Measurements from ENCODE around the gene ANKRD33B. TPM values are rescaled to one million over a fixed set of nuclear protein-coding genes. Genes with fewer than 3 reads are reported as not detected.

The ANKRD33B gene
- total RNA-seq, 1 experiment from 2014 or later = 0.75 TPM

DNA sequence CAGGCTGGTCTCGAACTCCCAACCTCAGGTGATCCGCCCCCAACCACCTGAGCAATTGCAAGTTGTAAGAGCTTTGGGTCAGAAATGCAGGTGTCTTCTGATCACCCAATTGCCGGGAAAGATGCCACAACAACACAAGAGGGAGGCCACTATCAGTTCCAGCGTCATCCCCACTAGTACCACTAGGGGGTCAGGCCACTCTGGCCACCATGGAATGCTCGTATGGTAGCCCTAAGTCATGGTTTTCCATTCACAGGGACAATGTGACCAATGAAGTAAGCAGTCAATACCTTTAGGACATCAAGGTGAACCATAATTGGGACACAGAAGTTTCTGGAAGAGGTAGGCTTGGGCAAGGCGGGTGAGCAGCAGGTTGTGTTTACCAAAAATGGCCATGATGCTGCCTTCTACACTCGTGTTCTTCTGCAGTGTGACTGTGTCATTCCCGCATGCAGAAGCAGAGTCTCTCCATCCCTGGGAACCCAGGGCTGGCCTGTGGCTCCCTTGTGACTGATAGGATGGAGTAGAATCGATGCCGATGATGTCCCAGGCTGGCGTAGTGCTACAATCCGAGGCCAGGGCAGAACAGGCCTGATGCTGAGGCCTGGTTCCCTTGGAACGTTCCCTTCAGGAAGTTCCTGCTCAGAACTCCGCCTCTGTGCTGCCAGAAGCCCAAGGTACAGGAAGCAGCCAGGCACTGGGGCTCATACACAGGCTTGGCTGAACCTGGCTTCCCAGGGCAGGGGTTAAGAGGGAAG lies 42.2 kb upstream of the ANKRD33B start:
- Histone ChIP-seq H3K9me3 (ENCODE audit: low read depth, low read length, poor library complexity, severe bottlenecking) (no peaks in the 10 kb centered on the region), H3K27ac (ENCODE audit: low read depth, low read length, poor library complexity, severe bottlenecking) (no peak overlapping the region), H3K27me3 (replicated peaks; ENCODE audit: insufficient read depth, low read depth, low read length, poor library complexity) (no peaks in the 10 kb centered on the region), H3K4me3 (ENCODE audit: low read depth, low read length, poor library complexity, severe bottlenecking) (no peak overlapping the region), H3K4me1 (ENCODE audit: insufficient read depth, low read length, poor library complexity, severe bottlenecking) (no peaks in the 10 kb centered on the region), H3K36me3 (ENCODE audit: insufficient read depth, low read length, poor library complexity, severe bottlenecking) (no peaks in the 10 kb centered on the region)
- POLR2A ChIA-PET (ENCODE audit: low non-redundant PET) = no interaction called here
- CTCF ChIA-PET = no interaction called here
- intact Hi-C loops (cut with micrococcal nuclease; ENCODE audit: unreplicated experiment) = no loop called here
- TF ChIP-seq, protein P1, sequence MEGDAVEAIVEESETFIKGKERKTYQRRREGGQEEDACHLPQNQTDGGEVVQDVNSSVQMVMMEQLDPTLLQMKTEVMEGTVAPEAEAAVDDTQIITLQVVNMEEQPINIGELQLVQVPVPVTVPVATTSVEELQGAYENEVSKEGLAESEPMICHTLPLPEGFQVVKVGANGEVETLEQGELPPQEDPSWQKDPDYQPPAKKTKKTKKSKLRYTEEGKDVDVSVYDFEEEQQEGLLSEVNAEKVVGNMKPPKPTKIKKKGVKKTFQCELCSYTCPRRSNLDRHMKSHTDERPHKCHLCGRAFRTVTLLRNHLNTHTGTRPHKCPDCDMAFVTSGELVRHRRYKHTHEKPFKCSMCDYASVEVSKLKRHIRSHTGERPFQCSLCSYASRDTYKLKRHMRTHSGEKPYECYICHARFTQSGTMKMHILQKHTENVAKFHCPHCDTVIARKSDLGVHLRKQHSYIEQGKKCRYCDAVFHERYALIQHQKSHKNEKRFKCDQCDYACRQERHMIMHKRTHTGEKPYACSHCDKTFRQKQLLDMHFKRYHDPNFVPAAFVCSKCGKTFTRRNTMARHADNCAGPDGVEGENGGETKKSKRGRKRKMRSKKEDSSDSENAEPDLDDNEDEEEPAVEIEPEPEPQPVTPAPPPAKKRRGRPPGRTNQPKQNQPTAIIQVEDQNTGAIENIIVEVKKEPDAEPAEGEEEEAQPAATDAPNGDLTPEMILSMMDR (conservative IDR thresholded peaks at IDR 0.05; ENCODE audit: low read depth, low read length) = peak; percentile 50
- TF ChIP-seq EZH2 (IDR thresholded peaks at IDR 0.05; ENCODE audit: borderline replicate concordance, low read depth, low read length, poor library complexity, severe bottlenecking) = no peak
- DNase-seq (ENCODE audit: low spot score) = no peak
- no TSS peak for BruUV-seq (replicated peaks)

DNA sequence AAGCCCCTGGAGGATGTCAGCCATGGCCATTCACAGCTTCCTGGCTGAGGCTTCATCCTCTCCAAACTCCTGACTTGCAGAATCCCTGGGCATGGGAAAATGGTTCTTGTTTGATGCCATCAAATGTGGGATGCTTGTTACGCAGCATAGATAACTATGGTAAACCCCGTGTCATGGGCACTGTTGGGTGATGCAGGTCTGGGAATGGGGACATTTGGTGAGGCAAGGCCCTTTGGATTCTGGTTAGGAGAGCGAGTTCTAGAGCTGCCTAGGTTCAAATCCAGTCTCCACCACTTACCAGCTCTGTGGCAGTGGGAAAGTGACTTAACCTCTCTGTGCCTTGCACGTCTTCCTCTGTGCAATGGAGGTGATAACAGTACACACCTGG lies 41.7 kb upstream of the ANKRD33B start:
- no peak for DNase-seq (ENCODE audit: low spot score)
- Histone ChIP-seq H3K36me3 (ENCODE audit: insufficient read depth, low read length, poor library complexity, severe bottlenecking) (no peaks in the 10 kb centered on the region), H3K27ac (ENCODE audit: low read depth, low read length, poor library complexity, severe bottlenecking) (no peak overlapping the region), H3K4me3 (ENCODE audit: low read depth, low read length, poor library complexity, severe bottlenecking) (no peak overlapping the region), H3K9me3 (ENCODE audit: low read depth, low read length, poor library complexity, severe bottlenecking) (no peaks in the 10 kb centered on the region), H3K27me3 (replicated peaks; ENCODE audit: insufficient read depth, low read depth, low read length, poor library complexity) (no peaks in the 10 kb centered on the region), H3K4me1 (ENCODE audit: insufficient read depth, low read length, poor library complexity, severe bottlenecking) (no peaks in the 10 kb centered on the region)
- ChIA-PET CTCF (no interaction called here), POLR2A (ENCODE audit: low non-redundant PET) (no interaction called here)
- TF ChIP-seq, protein P1 (conservative IDR thresholded peaks at IDR 0.05; ENCODE audit: low read depth, low read length) = no peak
- TF ChIP-seq EZH2 (IDR thresholded peaks at IDR 0.05; ENCODE audit: borderline replicate concordance, low read depth, low read length, poor library complexity, severe bottlenecking) = no peak
- intact Hi-C loops (cut with micrococcal nuclease; ENCODE audit: unreplicated experiment) = no loop called here
- no TSS peak for BruUV-seq (replicated peaks)

DNA sequence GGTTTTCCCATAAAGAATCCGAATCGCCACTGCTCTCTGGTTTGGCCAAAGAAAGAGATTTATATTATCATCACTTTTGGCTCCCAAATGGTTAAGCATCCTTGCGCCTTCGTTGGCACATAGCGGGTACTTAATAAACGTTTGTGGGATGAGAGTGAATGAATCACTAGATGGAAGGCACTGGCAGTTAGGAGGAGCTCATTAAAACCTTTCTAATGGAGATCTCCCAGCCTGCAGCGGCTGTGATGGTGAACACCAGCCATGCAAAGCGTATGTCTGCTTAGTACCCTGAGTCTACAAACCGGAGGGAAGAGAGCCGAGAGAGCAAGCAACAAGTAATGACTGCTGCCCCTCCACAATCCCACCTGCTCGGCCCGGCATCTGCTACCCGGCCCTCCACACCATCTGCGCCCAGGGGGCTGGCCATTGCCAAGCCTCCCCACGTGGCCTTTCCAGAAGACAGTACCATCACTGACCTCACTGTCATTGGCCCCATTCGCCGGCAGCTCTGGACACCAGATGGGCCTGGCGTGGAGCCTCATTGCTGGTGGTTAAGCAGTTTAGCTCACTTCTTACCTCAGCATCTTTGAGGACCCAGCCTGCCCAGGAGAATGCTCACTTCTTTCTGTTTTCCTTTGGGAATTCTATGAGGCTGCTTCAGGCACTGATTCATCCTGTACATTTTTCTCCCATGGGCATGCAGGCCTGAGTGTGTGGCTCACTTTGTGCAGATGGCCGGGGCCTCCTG lies 39.3 kb upstream of the ANKRD33B start:
- Histone ChIP-seq H3K4me1 (ENCODE audit: insufficient read depth, low read length, poor library complexity, severe bottlenecking) (no peaks in the 10 kb centered on the region), H3K4me3 (ENCODE audit: low read depth, low read length, poor library complexity, severe bottlenecking) (no peak overlapping the region), H3K27me3 (replicated peaks; ENCODE audit: insufficient read depth, low read depth, low read length, poor library complexity) (no peaks in the 10 kb centered on the region), H3K9me3 (ENCODE audit: low read depth, low read length, poor library complexity, severe bottlenecking) (no peaks in the 10 kb centered on the region), H3K27ac (ENCODE audit: low read depth, low read length, poor library complexity, severe bottlenecking) (no peak overlapping the region), H3K36me3 (ENCODE audit: insufficient read depth, low read length, poor library complexity, severe bottlenecking) (no peaks in the 10 kb centered on the region)
- no peak for DNase-seq (ENCODE audit: low spot score)
- POLR2A ChIA-PET (ENCODE audit: low non-redundant PET) = no interaction called here
- no TSS peak for BruUV-seq (replicated peaks)
- TF ChIP-seq, protein P1 (conservative IDR thresholded peaks at IDR 0.05; ENCODE audit: low read depth, low read length) = no peak
- no peak for TF ChIP-seq EZH2 (IDR thresholded peaks at IDR 0.05; ENCODE audit: borderline replicate concordance, low read depth, low read length, poor library complexity, severe bottlenecking)
- intact Hi-C loops (cut with micrococcal nuclease; ENCODE audit: unreplicated experiment) = no loop called here
- CTCF ChIA-PET = no interaction called here

All from A673 (cell line).